Stromal cell of bone marrow (primary cell): ENCODE measurements around the gene SIT1.
A peak's percentile ranks its signal among the peaks of the same experiment; 100 is the strongest.

ENCODE experiments used
- DNase-seq: peaks from one replicate; pipeline ENCODE4 v3.0.0-alpha.2; 2012; ENCODE audit warnings: low read depth

SIT1 gene, protein sequence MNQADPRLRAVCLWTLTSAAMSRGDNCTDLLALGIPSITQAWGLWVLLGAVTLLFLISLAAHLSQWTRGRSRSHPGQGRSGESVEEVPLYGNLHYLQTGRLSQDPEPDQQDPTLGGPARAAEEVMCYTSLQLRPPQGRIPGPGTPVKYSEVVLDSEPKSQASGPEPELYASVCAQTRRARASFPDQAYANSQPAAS

GRCh38 chr9:35650341-35651158 is at the start of gene SIT1:
Gene SIT1, minus strand, starts transcription at chr9:35650931. Its CDS starts 78 bp downstream, at chr9:35650853.
- DNase-seq, result no peak

DNA sequence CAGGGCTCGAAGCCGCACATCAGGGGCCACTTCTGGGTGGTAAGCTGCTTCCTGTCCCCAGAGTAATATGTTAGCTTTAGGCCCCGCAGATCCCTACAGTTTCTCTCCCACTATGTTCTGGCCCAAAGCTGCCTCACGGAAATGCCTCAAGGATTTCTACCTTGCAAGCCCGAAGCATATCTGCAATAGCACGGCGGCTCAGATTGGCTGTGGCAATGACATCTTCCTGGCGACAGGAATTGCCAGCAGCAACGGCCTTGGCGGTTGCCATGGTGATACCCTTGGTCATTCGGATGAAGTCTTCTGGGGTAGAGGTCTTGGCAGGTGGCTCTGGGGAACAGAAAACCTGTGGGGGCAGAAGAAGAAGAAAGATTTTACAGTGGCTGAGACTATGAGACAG is 49.3 kb upstream of the SIT1 start:
- no peak for DNase-seq

DNA sequence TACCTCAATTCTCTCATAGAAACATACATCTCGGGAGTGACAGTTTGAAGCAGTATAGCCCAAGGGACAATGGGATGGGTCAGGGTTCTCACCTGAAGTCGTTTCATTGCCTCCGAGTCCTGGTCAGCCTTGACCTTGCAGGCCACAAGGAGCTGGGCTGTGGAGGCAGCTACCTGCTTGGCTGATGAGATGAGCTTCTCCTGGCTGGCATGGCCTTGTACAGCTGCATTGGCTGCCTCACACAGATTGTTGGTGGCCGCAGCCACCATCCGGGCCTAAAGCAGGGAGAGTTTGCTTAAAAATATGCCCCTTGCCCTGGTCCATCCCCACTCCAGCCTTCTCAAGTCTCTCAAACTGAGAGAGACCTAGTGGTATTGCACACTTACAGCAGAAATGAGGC is 47.5 kb upstream of the SIT1 start:
- no peak for DNase-seq

DNA sequence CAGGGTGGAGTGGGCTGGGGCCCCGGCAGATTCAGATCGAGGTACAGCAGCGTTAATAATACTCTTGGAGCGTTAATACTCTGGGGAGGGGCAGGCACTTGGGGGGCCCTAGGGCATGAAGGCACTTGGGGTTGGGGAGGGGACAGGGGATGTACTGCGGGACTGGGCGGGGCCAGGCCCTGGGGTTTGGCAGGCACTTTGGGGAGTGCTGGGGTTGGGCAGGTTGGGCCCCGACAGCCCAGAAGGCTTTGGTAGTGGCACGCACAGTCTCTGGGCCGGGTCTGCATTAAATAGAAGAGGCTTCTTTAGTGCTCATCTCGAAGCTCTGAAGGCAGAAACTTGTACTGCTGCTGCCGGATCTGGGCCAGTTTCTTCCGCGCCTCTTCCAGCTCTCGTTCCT is 46.8 kb upstream of the SIT1 start:
- no peak for DNase-seq

- DNase-seq, result no peak
Measured at GRCh38 chr9:35696520-35697215, 45.9 kb upstream of the SIT1 start.

DNA sequence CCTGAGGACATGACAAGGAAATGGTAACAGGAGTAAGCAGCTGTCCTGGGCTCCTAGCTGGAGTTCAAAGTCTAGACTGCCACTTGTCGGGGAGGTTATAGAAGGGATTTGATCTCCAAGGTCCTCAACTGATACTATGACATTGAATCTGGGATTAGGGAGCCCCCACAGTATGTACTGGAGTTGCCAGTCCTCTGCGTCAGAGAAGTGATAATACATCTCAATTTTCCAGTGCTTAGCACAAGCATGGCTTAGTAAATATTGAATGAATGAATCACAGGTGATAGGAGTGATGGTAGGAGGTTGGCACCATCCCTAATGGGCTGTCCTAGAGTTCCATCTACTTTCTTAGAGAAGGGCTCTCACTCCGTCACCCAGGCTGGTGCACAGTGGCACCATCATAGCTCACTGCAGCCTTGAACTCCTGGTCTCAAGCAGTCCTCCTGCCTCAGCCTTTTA is 45.2 kb upstream of the SIT1 start:
- DNase-seq, result no peak

- no peak for DNase-seq
Measured at GRCh38 chr9:35691757-35692301, 41.1 kb upstream of the SIT1 start.

- DNase-seq, result no peak
Measured at GRCh38 chr9:35691334-35691650, 40.6 kb upstream of the SIT1 start.

DNA sequence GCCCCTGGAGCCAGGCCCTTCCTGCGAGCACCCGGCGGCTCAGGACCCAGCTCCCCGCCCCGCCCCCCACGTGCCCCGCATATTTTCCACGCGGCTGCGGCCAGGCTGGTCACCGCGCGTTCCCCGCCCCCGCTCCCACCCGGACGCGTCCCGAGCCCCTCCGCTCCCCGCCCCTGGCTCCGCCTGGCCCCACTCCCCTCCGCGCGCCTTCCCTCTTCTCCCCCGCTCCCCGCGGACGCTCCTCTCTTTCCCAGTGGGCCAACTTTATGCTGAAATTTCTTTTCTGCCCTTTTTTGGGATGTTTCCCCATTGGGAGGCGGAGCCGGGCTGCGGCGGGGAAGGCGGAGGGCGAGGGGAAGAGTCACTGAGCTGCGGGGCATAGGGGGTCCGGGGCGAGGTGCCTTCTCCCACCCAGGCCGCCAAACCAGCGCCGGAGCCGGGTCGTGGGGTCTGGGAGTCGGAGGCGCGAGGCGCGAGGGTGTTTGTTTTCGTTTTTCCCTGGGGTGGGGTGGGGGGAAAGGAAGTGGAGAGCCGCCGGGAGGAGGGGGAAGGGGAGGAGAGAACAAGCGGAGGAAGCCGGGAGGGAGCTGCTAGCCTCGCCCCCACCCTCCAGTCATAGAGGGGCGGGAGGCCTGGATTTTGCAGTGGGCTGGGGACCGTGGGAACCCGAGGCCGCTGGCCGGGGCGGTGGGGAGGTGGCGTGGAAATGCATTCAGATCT is 40.0 kb upstream of the SIT1 start:
- peak; percentile 54 for DNase-seq

DNA sequence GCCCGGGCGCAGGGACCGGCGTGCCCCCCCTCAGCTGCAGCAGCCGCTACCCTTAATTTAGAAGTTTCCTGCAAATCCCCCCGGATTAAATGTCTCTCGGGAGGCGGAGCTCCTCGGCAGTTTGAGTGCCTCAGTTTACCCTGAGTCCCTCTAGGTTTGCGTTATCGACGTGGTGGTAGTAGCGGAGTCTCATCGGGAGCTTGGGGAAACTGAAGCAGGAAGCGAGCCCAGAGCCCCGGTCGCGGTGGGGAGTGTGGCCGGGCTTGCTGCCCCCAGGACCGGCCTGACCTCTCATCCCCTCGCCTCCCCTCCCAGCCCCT is 39.5 kb upstream of the SIT1 start:
- peak; percentile 22 for DNase-seq

- DNase-seq, result peak; percentile 36
Measured at GRCh38 chr9:35689542-35690293, 39.0 kb upstream of the SIT1 start, which contains the start of gene TPM2. Gene TPM2, minus strand, starts transcription at chr9:35689925. Its CDS starts 108 bp downstream, at chr9:35689817.

- peak; percentile 78 for DNase-seq
Measured at GRCh38 chr9:35688558-35689541, 38.1 kb upstream of the SIT1 start.

GRCh38 chr9:35687972-35688557 is 37.3 kb upstream of the SIT1 start:
- no peak for DNase-seq

DNA sequence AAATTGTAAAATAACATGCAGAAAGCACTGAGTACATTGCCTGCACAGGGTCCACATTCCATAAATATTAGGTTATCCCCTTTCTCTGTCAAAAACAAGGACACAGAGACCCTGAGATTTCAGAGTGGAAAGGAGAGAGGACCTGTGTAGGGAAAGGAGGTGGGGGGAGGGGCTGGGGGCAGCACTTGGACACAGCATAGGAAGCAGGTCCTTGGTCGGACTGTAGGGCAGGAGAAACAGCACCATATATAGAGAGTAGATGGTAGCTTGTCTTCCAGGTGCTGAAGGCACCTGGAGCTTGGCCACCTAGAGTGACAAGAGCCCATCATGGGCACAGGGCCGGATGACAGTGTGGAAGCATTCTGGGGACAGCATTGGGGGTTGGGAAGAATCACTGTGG is 36.6 kb upstream of the SIT1 start:
- DNase-seq, result no peak

GRCh38 chr9:35686222-35687203 is 35.8 kb upstream of the SIT1 start:
- DNase-seq, result peak; percentile 73

DNA sequence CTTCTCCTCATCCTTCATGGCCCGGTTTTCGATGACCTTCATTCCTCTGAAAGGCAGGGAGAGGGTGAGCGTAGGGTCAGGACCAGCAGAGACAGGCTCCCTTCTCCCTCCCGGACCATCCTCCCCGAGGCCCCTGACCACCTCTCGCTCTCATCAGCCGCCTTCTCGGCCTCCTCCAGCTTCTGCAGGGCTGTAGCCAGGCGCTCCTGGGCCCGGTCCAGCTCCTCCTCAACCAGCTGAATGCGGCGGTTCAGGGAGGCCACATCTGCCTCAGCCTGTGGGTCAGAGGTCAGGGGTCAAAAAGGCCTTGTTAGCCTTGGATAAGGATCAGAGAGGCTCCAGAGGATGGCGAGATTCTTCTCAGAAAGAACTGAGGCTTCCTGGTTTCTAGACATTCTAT is 34.8 kb upstream of the SIT1 start:
- DNase-seq, result no peak

DNA sequence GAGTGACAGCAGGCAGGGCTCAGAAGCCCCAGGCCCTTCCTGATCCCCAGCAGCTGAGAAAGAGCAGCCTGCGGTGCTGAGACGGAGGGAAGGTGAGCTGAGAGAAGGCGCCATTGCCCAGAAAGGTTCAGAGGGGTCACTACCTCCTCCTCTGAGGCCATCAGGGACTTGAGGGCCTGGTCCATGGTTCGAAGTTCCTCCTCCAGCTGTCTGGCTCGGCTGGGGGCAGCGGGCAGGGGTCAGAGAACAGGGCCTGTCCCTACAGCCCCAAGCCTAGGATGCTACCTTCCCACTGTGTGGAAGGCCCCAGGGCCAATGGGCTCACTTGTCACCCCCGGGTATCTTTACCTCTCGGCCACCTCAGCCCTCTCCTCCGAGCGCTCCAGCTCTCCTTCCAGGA is 34.2 kb upstream of the SIT1 start:
- no peak for DNase-seq

DNA sequence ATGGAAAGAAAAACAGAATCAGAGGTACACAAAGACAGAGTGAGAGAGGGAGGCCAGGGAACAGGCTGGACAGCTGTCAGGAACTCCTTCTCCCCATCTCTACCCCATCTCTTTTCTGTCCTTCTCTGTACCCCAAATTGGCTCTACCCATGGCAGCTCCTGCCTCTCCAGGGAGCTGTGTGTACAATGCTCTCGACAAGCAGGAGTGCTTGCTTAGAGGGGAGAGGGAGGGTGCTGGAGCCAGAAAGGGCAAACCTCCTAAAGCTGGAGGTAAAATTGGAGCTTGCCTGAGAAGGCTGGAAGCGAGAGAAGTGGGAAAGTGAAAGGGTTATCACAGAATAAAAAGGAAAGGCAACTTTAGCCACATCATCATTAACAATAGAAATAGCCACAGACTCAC is 32.6 kb upstream of the SIT1 start:
- DNase-seq, result no peak
